Panc1 (cell line): Measurements from ENCODE around the gene FBXL17.

Experiments used
- CTCF ChIP-seq: fragments of 450-650 bp; IDR thresholded peaks from 2 replicates; pipeline ENCODE4 v1.5.1; 2017; ENCODE audit warnings: mild to moderate bottlenecking
- POLR2AphosphoS5 ChIP-seq: IDR thresholded peaks from 2 replicates; pipeline ENCODE4 v1.6.1; 2012; ENCODE audit warnings: mild to moderate bottlenecking, low read depth, low read length, moderate library complexity
- REST ChIP-seq, 2 experiments: IDR thresholded peaks; 2 replicates each; pipeline ENCODE4 v1.6.1; 2011 to 2012; ENCODE audit warnings: low read depth in 2 of 2, control low read depth in 1 of 2, low read length in 1 of 2, mild to moderate bottlenecking in 1 of 2, moderate library complexity in 1 of 2; ENCODE audit not compliant: insufficient read depth in 1 of 2
- SIN3A ChIP-seq: IDR thresholded peaks from 2 replicates; pipeline ENCODE4 v1.6.1; 2012; ENCODE audit warnings: low read depth, mild to moderate bottlenecking, low read length, moderate library complexity, borderline replicate concordance; ENCODE audit not compliant: insufficient read depth
- TCF7L2 ChIP-seq: IDR thresholded peaks from 2 replicates; pipeline ENCODE4 v1.6.1; 2011; ENCODE audit warnings: mild to moderate bottlenecking, low read depth, low read length, inconsistent platforms

GRCh38 chr5:107936515-107936914, 445.4 kb downstream of the FBXL17 start:
- TF ChIP-seq CTCF: no peak
- TF ChIP-seq SIN3A: no peak
- TF ChIP-seq POLR2AphosphoS5: no peak
- TF ChIP-seq REST (IDR thresholded peaks at IDR 0.05; ENCODE audit: insufficient read depth in 1 of 2, low read depth in 2 of 2, low read length in 1 of 2): no peak
- TF ChIP-seq TCF7L2: no peak
